Activated CD8-positive, alpha-beta T cell treated with anti-CD3 and anti-CD28 coated beads, Interleukin-2, amount 10 ng/mL, durations not matched to agents 7 days and 5 days (primary cell): Measurements from ENCODE around the gene HIVEP3. TPM values are rescaled to one million over a fixed set of nuclear protein-coding genes. Genes with fewer than 3 reads are reported as not detected.

ENCODE experiments used
- ATAC-seq: fragments of 150-1000 bp; cut with Tn5 transposase; one replicate; pipeline ENCODE4 v1.10.0; 2021; ENCODE audit warnings: moderate library complexity
- CTCF ChIA-PET: fragments of 350-600 bp; sonication (Branson Sonifier 250); formaldehyde crosslinking; loops from one replicate; lab custom pipeline; 2021; ENCODE audit warnings: antibody characterized with exemption; lab: Charles Lee
- POLR2A ChIA-PET: fragments of 350-600 bp; sonication (Branson Sonifier 250); formaldehyde crosslinking; loops from one replicate; lab custom pipeline; 2021; ENCODE audit warnings: antibody characterized with exemption; lab: Charles Lee
- DNase-seq: peaks from one replicate; pipeline ENCODE4 v3.0.0-alpha.2; 2020
- H3K27ac Mint-ChIP-seq: one replicate; pipeline ENCODE4 v1.8.0; 2021; ENCODE audit warnings: mild to moderate bottlenecking, mixed read lengths
- H3K27me3 Mint-ChIP-seq: one replicate; pipeline ENCODE4 v1.8.0; 2021; ENCODE audit warnings: low read depth, mixed read lengths
- H3K36me3 Mint-ChIP-seq: one replicate; pipeline ENCODE4 v1.8.0; 2021; ENCODE audit warnings: low read depth, mixed read lengths
- H3K4me1 Mint-ChIP-seq: one replicate; pipeline ENCODE4 v1.8.0; 2021; ENCODE audit warnings: low read depth, mixed read lengths
- H3K4me3 Mint-ChIP-seq: one replicate; pipeline ENCODE4 v1.8.0; 2021; ENCODE audit warnings: mild to moderate bottlenecking, mixed read lengths
- H3K9me3 Mint-ChIP-seq: one replicate; pipeline ENCODE4 v1.8.0; 2022; ENCODE audit warnings: mixed read lengths; ENCODE audit not compliant: insufficient read depth
- total RNA-seq, 2 experiments: library from RNA; stranded (reverse); gene quantifications; one replicate each; pipeline ENCODE4 v1.2.3, GENCODE V29; 2021

Gene HIVEP3
- total RNA-seq, 2 experiments from 2014 or later = 10.8 to 11.8 TPM

- no peak for ATAC-seq
- no peak for DNase-seq
- Mint-ChIP-seq H3K27ac (no peak overlapping the region), H3K4me1 (peaks cover 14% of the 10 kb centered on the region), H3K9me3 (no peaks in the 10 kb centered on the region), H3K36me3 (no peaks in the 10 kb centered on the region), H3K4me3 (no peak overlapping the region), H3K27me3 (peaks cover 2% of the 10 kb centered on the region)
- ChIA-PET POLR2A (no interaction called here), CTCF (no interaction called here)
Measured at GRCh38 chr1:41856944-41857285, 61.8 kb downstream of the HIVEP3 start.

DNA sequence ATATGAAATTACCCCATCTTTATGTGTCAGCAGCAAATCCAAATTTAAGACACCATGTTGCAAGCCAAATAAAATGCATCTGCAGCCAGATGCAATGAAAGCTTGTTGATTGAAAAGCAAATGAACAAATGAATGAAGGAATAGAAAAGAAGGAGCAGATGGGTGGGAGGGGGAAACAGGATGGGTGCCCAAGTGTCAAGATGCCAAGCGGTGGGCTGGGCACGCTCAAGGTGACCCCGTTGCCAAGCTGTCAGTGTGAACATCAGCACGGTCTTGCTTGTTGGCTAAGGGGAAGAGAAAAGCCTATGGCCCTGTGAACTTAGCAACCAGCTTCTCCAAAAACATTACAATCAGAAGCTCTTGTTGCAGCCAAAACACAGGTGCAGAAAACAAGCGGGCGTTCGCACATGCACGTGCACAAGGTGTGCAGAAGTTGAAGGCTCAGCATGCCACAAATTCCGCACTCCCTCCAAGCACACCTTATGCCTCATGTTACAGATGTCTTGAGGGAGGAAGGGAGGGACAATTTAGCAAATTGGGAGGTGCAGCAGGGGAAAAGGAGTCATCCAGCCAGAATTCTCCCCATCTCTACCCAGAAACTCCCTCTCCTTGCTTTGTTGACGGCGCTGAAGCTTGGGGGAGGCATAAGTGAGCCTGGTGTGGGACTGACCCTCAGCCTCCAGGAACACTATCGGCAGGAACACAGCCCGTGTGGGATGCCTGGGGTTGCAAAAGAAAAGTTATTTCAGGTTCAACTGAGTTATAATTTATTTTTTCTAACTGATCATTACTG, 62.4 kb downstream of the HIVEP3 start:
- H3K27ac Mint-ChIP-seq = no peak overlapping the region
- no peak for ATAC-seq
- peaks cover 2% of the 10 kb centered on the region for H3K27me3 Mint-ChIP-seq
- H3K4me1 Mint-ChIP-seq = peaks cover 12% of the 10 kb centered on the region
- DNase-seq = no peak
- POLR2A ChIA-PET = no interaction called here
- CTCF ChIA-PET = no interaction called here
- no peaks in the 10 kb centered on the region for H3K9me3 Mint-ChIP-seq
- H3K4me3 Mint-ChIP-seq = no peak overlapping the region
- H3K36me3 Mint-ChIP-seq = no peaks in the 10 kb centered on the region

DNA sequence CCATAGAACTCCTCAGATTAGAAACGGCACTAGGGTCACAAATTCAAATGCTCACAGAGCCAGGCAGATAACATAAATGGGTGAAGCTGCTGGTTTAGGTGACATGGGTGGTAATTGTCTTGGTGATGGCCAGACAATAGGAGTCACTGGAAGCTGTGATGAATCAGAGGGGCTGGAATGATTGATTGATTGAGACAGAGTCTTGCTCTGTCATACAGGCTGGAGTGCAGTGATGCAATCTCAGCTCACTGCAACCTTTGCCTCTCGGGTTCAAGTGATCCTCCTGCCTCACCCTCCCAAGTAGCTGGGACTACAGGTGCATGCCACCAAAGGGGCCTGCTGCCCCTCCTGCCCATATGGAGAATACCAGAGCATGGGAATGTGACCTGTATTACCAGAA, 63.0 kb downstream of the HIVEP3 start:
- ATAC-seq (no peak), DNase-seq (no peak)
- Mint-ChIP-seq H3K27me3 (peaks cover 2% of the 10 kb centered on the region), H3K36me3 (no peaks in the 10 kb centered on the region), H3K4me3 (no peak overlapping the region), H3K9me3 (no peaks in the 10 kb centered on the region), H3K27ac (no peak overlapping the region), H3K4me1 (peaks cover 14% of the 10 kb centered on the region)
- POLR2A ChIA-PET = interaction anchor here (0.6 kb wide), 1 partner anchor 81 kb away, joined by 3 read pairs; no protein-coding TSS in a partner anchor
- CTCF ChIA-PET = no interaction called here

- no peaks in the 10 kb centered on the region for H3K9me3 Mint-ChIP-seq
- CTCF ChIA-PET = interaction anchor here (1.2 kb wide), 1 partner anchor 8 kb away, joined by 3 read pairs; no protein-coding TSS in a partner anchor
- no peaks in the 10 kb centered on the region for H3K36me3 Mint-ChIP-seq
- peaks cover 2% of the 10 kb centered on the region for H3K27me3 Mint-ChIP-seq
- no peak overlapping the region for H3K4me3 Mint-ChIP-seq
- H3K4me1 Mint-ChIP-seq = peaks cover 30% of the 10 kb centered on the region
- no peak overlapping the region for H3K27ac Mint-ChIP-seq
- POLR2A ChIA-PET = no interaction called here
- DNase-seq (no peak), ATAC-seq (no peak)
Measured at GRCh38 chr1:41853907-41854306, 64.8 kb downstream of the HIVEP3 start.

GRCh38 chr1:41852091-41852490, 66.6 kb downstream of the HIVEP3 start:
- Mint-ChIP-seq H3K4me1 (peaks cover 31% of the 10 kb centered on the region), H3K27me3 (peaks cover 5% of the 10 kb centered on the region), H3K27ac (no peak overlapping the region), H3K36me3 (no peaks in the 10 kb centered on the region), H3K9me3 (no peaks in the 10 kb centered on the region), H3K4me3 (no peak overlapping the region)
- POLR2A ChIA-PET = no interaction called here
- CTCF ChIA-PET = no interaction called here
- ATAC-seq (no peak), DNase-seq (no peak)

- no peak for ATAC-seq
- Mint-ChIP-seq H3K27ac (no peak overlapping the region), H3K9me3 (no peaks in the 10 kb centered on the region), H3K36me3 (no peaks in the 10 kb centered on the region), H3K4me3 (no peak overlapping the region), H3K4me1 (peaks cover 30% of the 10 kb centered on the region), H3K27me3 (peaks cover 5% of the 10 kb centered on the region)
- no peak for DNase-seq
- ChIA-PET CTCF (no interaction called here), POLR2A (no interaction called here)
Measured at GRCh38 chr1:41851589-41851988, 67.1 kb downstream of the HIVEP3 start.

GRCh38 chr1:41850029-41850428, 68.7 kb downstream of the HIVEP3 start:
- Mint-ChIP-seq H3K27ac (no peak overlapping the region), H3K36me3 (peaks cover 3% of the 10 kb centered on the region), H3K4me1 (peaks cover 30% of the 10 kb centered on the region), H3K4me3 (no peak overlapping the region), H3K27me3 (peaks cover 3% of the 10 kb centered on the region), H3K9me3 (no peaks in the 10 kb centered on the region)
- DNase-seq (peak; percentile 65), ATAC-seq (peak; percentile 97)
- ChIA-PET POLR2A (no interaction called here), CTCF (interaction anchor here (1.3 kb wide), 1 partner anchor 277 kb away, joined by 3 read pairs; no protein-coding TSS in a partner anchor)

DNA sequence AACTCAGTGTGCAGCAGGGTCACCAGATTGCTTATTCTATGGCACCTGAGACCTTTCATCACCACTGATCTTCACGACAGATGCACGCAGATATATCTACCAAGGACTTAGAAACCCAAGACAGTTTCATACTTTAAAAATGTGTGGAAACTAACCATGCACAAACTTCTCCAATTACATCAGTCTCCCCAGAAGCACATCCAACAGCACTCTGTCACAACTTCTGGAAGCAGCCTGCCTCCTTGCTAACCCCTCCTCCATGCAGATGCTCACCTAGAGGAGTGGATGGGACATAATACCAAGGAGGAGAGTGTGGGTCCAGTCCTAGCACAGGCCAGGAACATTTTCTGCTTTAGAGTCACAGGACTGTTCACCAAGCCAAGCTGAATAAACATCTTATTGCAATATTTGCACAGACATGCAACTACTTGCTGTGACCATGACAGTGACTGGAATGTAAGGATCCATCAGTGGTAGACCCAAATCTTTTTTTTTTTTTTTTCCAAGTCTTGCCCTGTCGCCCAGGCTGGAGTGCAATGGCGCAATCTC, 69.4 kb downstream of the HIVEP3 start:
- H3K27me3 Mint-ChIP-seq = peaks cover 3% of the 10 kb centered on the region
- ChIA-PET CTCF (interaction anchor here (1.3 kb wide), 1 partner anchor 276 kb away, joined by 3 read pairs; no protein-coding TSS in a partner anchor), POLR2A (no interaction called here)
- no peak overlapping the region for H3K27ac Mint-ChIP-seq
- no peak overlapping the region for H3K4me3 Mint-ChIP-seq
- no peak for ATAC-seq
- no peaks in the 10 kb centered on the region for H3K9me3 Mint-ChIP-seq
- H3K4me1 Mint-ChIP-seq = peaks cover 30% of the 10 kb centered on the region
- peaks cover 3% of the 10 kb centered on the region for H3K36me3 Mint-ChIP-seq
- no peak for DNase-seq

DNA sequence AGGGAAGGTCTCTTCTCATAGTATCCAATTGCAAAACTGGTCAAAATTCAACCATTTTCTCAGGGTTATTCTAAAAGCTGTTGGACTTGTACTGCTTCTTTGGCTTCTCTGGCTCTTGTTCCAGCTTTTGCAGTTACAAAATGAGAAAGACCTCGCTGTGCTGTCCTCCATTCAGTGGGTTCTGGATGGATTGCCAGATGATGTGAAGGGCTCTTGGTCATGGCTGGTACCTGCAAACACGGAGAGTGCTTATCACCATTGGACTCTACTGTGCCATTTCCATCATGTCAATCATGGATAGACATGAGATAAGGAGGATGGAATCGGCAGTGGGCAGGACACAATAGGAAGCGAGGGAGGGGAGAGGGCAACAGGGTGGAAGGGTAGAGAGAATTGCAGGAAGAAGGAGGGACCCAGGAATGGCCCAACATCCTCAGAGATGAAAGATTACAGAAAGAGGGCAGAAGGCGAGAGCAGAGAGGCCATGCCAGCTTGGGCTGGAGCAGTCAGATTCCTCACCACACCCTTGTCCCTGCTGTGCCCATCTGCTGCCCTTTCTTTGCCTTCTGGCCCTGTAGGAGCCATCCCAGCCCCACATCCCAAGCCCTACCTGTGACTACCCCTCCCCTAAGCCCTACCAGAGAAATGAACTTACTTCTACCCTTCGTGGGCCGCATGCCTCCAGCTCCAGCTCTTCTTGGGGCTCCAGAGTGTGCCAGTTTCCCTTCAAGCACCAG, 70.3 kb downstream of the HIVEP3 start:
- no peak overlapping the region for H3K4me3 Mint-ChIP-seq
- no peaks in the 10 kb centered on the region for H3K9me3 Mint-ChIP-seq
- H3K27ac Mint-ChIP-seq = no peak overlapping the region
- peaks cover 3% of the 10 kb centered on the region for H3K36me3 Mint-ChIP-seq
- peaks cover 30% of the 10 kb centered on the region for H3K4me1 Mint-ChIP-seq
- ChIA-PET CTCF (interaction anchor here (1.5 kb wide), 1 partner anchor 275 kb away, joined by 3 read pairs; no protein-coding TSS in a partner anchor), POLR2A (no interaction called here)
- DNase-seq (no peak), ATAC-seq (no peak)
- peaks cover 3% of the 10 kb centered on the region for H3K27me3 Mint-ChIP-seq

DNA sequence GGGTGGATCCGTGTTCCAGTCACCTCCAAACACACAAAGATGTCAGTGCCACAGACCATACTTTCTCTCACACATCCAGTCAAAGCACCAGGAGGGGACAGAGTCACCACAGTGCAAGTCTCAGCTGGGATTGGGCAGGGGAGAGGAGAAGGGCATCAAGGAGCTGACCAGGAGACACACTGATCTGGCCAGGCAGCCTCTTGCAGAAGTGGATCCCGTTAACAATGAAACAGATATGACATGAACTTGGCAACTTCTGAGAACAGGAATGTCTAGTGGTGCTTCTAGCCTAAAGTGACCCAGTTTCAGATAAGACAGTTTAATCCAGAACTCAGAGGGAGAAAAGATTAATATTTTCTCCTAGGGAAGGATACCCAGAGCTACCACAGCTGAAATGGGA, 71.0 kb downstream of the HIVEP3 start:
- Mint-ChIP-seq H3K36me3 (peaks cover 3% of the 10 kb centered on the region), H3K27me3 (peaks cover 4% of the 10 kb centered on the region), H3K27ac (no peak overlapping the region), H3K4me3 (no peak overlapping the region), H3K9me3 (no peaks in the 10 kb centered on the region), H3K4me1 (peaks cover 30% of the 10 kb centered on the region)
- no peak for ATAC-seq
- ChIA-PET POLR2A (no interaction called here), CTCF (interaction anchor here (1.5 kb wide), 1 partner anchor 274 kb away, joined by 3 read pairs; no protein-coding TSS in a partner anchor)
- no peak for DNase-seq

DNA sequence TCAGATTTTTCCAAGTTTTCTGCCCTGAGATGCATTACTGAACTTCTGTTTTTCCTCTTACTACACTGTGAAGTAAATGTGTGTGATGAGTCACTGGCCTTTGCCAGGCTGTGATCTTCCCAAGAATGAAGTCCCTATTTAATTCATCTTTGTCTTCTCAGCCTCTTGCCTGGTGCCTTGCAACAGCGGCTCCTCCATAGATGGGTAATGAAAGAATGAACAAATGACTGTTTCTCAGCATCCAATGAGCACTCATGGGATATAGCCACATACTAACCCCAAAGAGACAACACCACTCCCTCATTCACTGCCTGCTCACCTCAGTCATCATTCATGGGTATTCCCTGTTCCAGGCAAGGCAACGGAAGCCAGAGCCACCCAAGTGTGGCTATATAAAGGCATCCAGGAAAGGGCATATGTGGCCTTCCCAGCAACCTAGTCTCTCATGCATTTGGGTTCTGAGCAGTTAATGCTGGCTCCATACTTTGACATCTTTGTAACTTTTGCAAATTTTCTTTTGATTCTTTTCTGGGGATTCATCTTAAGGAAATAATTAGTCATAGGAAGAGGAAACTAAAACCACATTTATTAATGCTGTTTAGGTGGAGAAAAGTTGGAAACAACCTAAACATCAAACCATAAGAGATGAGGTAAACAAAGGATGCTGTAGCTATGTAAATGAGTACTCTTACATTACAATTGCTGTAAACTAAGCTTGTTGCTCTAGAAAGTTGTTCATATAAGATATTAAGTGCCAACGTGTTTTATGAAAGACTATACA, 71.9 kb downstream of the HIVEP3 start:
- no peaks in the 10 kb centered on the region for H3K9me3 Mint-ChIP-seq
- DNase-seq (no peak), ATAC-seq (no peak)
- POLR2A ChIA-PET = no interaction called here
- peaks cover 30% of the 10 kb centered on the region for H3K4me1 Mint-ChIP-seq
- H3K36me3 Mint-ChIP-seq = peaks cover 3% of the 10 kb centered on the region
- CTCF ChIA-PET = interaction anchor here (1.5 kb wide), 1 partner anchor 273 kb away, joined by 3 read pairs; no protein-coding TSS in a partner anchor
- no peak overlapping the region for H3K27ac Mint-ChIP-seq
- H3K27me3 Mint-ChIP-seq = peaks cover 4% of the 10 kb centered on the region
- no peak overlapping the region for H3K4me3 Mint-ChIP-seq
